Peyer's patch (tissue), 4 donors: ENCODE measurements around the gene SIX5.

Experiments
- POLR2A ChIP-seq, 2 donors: fragments of 450-650 bp; IDR thresholded peaks; one replicate each; pipeline ENCODE4 v1.5.1; 2017; ENCODE audit warnings: antibody characterized with exemption in 2 of 2, mild to moderate bottlenecking in 2 of 2, moderate library complexity in 2 of 2
- TF ChIP-seq, protein P1 (sequence below), 6 experiments: fragments of 450-650 bp in 4 of 6; fragments of 200-600 bp in 2 of 6; sonication (generic) in 1 of 6; IDR thresholded peaks; one replicate each; pipeline ENCODE4 v1.5.1; 2017 to 2019; ENCODE audit warnings: antibody characterized with exemption in 6 of 6, mild to moderate bottlenecking in 3 of 6, moderate library complexity in 1 of 6

DNA sequence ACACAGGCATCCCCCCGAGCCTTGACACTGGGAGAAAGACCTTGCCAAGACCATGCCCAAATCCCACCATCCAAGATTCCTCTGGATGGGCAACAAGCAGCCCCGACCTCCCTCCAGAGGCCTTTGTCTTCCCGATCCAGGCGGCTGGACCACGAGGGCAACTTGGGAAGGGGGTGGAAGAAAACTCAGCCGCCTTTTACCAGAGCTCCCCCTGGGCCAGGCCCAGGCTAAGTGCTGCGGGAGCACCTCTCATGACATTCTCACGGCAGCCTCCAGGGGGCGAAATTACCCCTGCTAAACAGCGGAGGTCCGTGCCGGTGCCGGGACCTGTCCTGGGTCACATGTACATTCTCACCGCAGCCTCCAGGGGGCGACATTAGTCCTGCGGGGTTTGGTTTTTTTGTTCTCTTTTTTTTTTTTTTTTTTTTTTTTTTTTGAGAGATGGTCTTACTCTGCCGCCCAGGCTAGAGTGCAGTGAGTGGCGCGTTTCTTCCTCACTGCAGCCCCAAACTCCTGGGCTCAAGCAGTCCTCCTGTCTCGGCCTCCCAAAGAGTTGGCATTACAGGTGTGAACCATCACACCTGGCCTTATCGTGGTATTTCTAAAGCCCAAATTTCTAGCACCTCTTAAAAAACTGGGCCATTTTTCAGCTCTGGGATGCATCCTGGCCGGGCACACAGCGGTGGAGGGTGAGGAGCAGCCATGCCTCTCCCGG is 48.1 kb upstream of the SIX5 start:
- TF ChIP-seq, protein P1, sequence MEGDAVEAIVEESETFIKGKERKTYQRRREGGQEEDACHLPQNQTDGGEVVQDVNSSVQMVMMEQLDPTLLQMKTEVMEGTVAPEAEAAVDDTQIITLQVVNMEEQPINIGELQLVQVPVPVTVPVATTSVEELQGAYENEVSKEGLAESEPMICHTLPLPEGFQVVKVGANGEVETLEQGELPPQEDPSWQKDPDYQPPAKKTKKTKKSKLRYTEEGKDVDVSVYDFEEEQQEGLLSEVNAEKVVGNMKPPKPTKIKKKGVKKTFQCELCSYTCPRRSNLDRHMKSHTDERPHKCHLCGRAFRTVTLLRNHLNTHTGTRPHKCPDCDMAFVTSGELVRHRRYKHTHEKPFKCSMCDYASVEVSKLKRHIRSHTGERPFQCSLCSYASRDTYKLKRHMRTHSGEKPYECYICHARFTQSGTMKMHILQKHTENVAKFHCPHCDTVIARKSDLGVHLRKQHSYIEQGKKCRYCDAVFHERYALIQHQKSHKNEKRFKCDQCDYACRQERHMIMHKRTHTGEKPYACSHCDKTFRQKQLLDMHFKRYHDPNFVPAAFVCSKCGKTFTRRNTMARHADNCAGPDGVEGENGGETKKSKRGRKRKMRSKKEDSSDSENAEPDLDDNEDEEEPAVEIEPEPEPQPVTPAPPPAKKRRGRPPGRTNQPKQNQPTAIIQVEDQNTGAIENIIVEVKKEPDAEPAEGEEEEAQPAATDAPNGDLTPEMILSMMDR (IDR thresholded peaks at IDR 0.05) = peak; percentile 94 to 99 (median 98)
- no peak for TF ChIP-seq POLR2A (IDR thresholded peaks at IDR 0.05)
